Left ventricle myocardium superior (tissue), 1 donor: ENCODE measurements around the gene CELF5. TPM values are rescaled to one million over a fixed set of nuclear protein-coding genes. Genes with fewer than 3 reads are reported as not detected.
"Not testable (repeated sequence)": the region's sequence is repeated elsewhere in the genome, so short reads cannot be mapped to it uniquely, and the experiment has no call there.

Source experiments
- ATAC-seq: fragments of 200-7000 bp; cut with Tn5 transposase; one replicate; pipeline ENCODE4 v1.9.1; 2020; ENCODE audit warnings: mild to moderate bottlenecking, moderate library complexity
- DNase-seq: peaks from one replicate; pipeline ENCODE4 v3.0.0-alpha.2; 2020
- intact Hi-C: fragments of 100-400 bp; cut with micrococcal nuclease; formaldehyde crosslinking; loops from one replicate; pipeline ENCODE4 v1.11.0; 2022
- total RNA-seq: library from RNA; stranded (reverse); fragmentation: NEBNext Ultra II Directional; extraction: Animal tissue kit (Norgen Biotek cat#: 25700); gene quantifications from one replicate; pipeline ENCODE4 v1.2.1, GENCODE V29; 2021
- donor health status: DM: no; HTN: yes; CAD: no; lungs with severe emphysema.

Gene CELF5
- total RNA-seq, 1 donor from 2014 or later = not detected

GRCh38 chr19:3189702-3190469 lies 34.6 kb upstream of the CELF5 start:
- DNase-seq = no peak
- intact Hi-C loops = no loop called here

GRCh38 chr19:3190470-3190770 lies 34.0 kb upstream of the CELF5 start:
- ATAC-seq (no peak), DNase-seq (no peak)
- intact Hi-C loops = no loop called here

More at GRCh38 chr19:3189702-3190469, 34.6 kb upstream of the CELF5 start:
- ATAC-seq = no peak

- ATAC-seq (no peak), DNase-seq (no peak)
- intact Hi-C loops = no loop called here
These were observed 33.3 kb upstream of the CELF5 start for GRCh38 chr19:3190921-3191805.

GRCh38 chr19:3191806-3192104 lies 32.7 kb upstream of the CELF5 start:
- ATAC-seq, DNase-seq, intact Hi-C loops: not testable (repeated sequence)

GRCh38 chr19:3192228-3192635 lies 32.2 kb upstream of the CELF5 start:
- ATAC-seq (no peak), DNase-seq (no peak)
- intact Hi-C loops = no loop called here

GRCh38 chr19:3192684-3193083 lies 31.8 kb upstream of the CELF5 start:
- ATAC-seq (no peak), DNase-seq (no peak)
- intact Hi-C loops = no loop called here

GRCh38 chr19:3193256-3194105 lies 31.0 kb upstream of the CELF5 start:
- DNase-seq (no peak), ATAC-seq (no peak)
- intact Hi-C loops = no loop called here

- intact Hi-C loops = no loop called here
- DNase-seq (no peak), ATAC-seq (no peak)
These were observed 30.1 kb upstream of the CELF5 start for GRCh38 chr19:3194106-3195087.

GRCh38 chr19:3196064-3196932 lies 28.2 kb upstream of the CELF5 start:
- ATAC-seq (no peak), DNase-seq (no peak)
- intact Hi-C loops = no loop called here

GRCh38 chr19:3196933-3197205 lies 27.6 kb upstream of the CELF5 start:
- no peak for DNase-seq
- intact Hi-C loops = no loop called here

GRCh38 chr19:3198901-3199700 lies 25.4 kb upstream of the CELF5 start:
- intact Hi-C loops = no loop called here
- ATAC-seq = no peak
- DNase-seq = no peak

More at GRCh38 chr19:3196933-3197205, 27.6 kb upstream of the CELF5 start:
- no peak for ATAC-seq

GRCh38 chr19:3201072-3201700 lies 23.3 kb upstream of the CELF5 start:
- ATAC-seq = no peak
- intact Hi-C loops = no loop called here
- DNase-seq = no peak

- DNase-seq (no peak), ATAC-seq (no peak)
- intact Hi-C loops = no loop called here
These were observed 22.6 kb upstream of the CELF5 start for GRCh38 chr19:3201911-3202310.

GRCh38 chr19:3202346-3202745 lies 22.1 kb upstream of the CELF5 start:
- DNase-seq (no peak), ATAC-seq (no peak)
- intact Hi-C loops = no loop called here

GRCh38 chr19:3202895-3203294 lies 21.6 kb upstream of the CELF5 start:
- ATAC-seq, DNase-seq, intact Hi-C loops: not testable (repeated sequence)

GRCh38 chr19:3203805-3204645 lies 20.4 kb upstream of the CELF5 start:
- intact Hi-C loops = no loop called here
- no peak for DNase-seq
- no peak for ATAC-seq
